HCT116 (cell line): ENCODE measurements around the gene UTP18.
"Not testable (repeated sequence)": the region's sequence is repeated elsewhere in the genome, so short reads cannot be mapped to it uniquely, and the experiment has no call there.

Experiments
- CTCF ChIP-seq, 3 experiments: fragments of 200-600 bp in 1 of 3; sonication (generic) in 1 of 3; IDR thresholded peaks in 2 of 3; conservative IDR thresholded peaks in 1 of 3; 2 replicates each; pipeline ENCODE4 v1.5.1; 2012 to 2017; ENCODE audit warnings: low read depth in 2 of 3, low read length in 2 of 3, antibody characterized with exemption in 1 of 3, borderline replicate concordance in 1 of 3, control low read depth in 1 of 3, mild to moderate bottlenecking in 1 of 3, mixed read lengths in 1 of 3, mixed run types in 1 of 3, moderate library complexity in 1 of 3; ENCODE audit not compliant: insufficient read depth in 1 of 3
- EZH2phosphoT487 ChIP-seq: fragments of 200-600 bp; IDR thresholded peaks from 2 replicates; pipeline ENCODE4 v1.6.1; 2018; ENCODE audit warnings: antibody characterized with exemption, borderline replicate concordance
- FOSL1 ChIP-seq: IDR thresholded peaks from 2 replicates; pipeline ENCODE4 v1.6.1; 2012; ENCODE audit warnings: low read depth
- POLR2AphosphoS5 ChIP-seq: IDR thresholded peaks from 2 replicates; pipeline ENCODE4 v1.6.1; 2011; ENCODE audit warnings: mild to moderate bottlenecking, low read depth, low read length, moderate library complexity
- SIN3A ChIP-seq: IDR thresholded peaks from 2 replicates; pipeline ENCODE4 v1.6.1; 2012; ENCODE audit warnings: low read depth
- SRF ChIP-seq: IDR thresholded peaks from 2 replicates; pipeline ENCODE4 v1.6.1; 2012; ENCODE audit warnings: low read depth
- ZBTB33 ChIP-seq: IDR thresholded peaks from 2 replicates; pipeline ENCODE4 v1.6.1; 2011; ENCODE audit warnings: mild to moderate bottlenecking, low read length, moderate library complexity; ENCODE audit not compliant: insufficient replicate concordance; ENCODE audit errors: extremely low read depth

GRCh38 chr17:51312003-51312402 lies 51.7 kb downstream of the UTP18 start:
- not testable (repeated sequence) for TF ChIP-seq CTCF (IDR thresholded peaks at IDR 0.05 in 2 of 3, conservative IDR thresholded peaks at IDR 0.05 in 1 of 3; ENCODE audit: borderline replicate concordance in 1 of 3, insufficient read depth in 1 of 3, low read depth in 2 of 3, low read length in 2 of 3); EZH2phosphoT487; SIN3A; SRF; POLR2AphosphoS5; ZBTB33; FOSL1
